Lung (tissue), 12 donors: ENCODE measurements around the gene AMOTL2. TPM values are rescaled to one million over a fixed set of nuclear protein-coding genes. Genes with fewer than 3 reads are reported as not detected.

ENCODE experiments used
- ATAC-seq: fragments of 200-7000 bp; cut with Tn5 transposase; one replicate; pipeline ENCODE4 v1.9.1; 2020; ENCODE audit warnings: moderate number of reproducible peaks; ENCODE audit not compliant: insufficient read depth, low FRiP score
- DNase-seq, 3 donors: peaks; one replicate each; pipeline ENCODE4 v3.0.0-alpha.2; 2013 to 2017
- H3K27ac ChIP-seq, 2 donors: one replicate each; pipeline ENCODE4 v1.5.1; 2013; ENCODE audit warnings: mild to moderate bottlenecking in 2 of 2, moderate library complexity in 2 of 2, control low read depth in 1 of 2, inconsistent platforms in 1 of 2, low read depth in 1 of 2, low read length in 1 of 2
- H3K27me3 ChIP-seq, 3 donors: one replicate each; pipeline ENCODE4 v1.5.1; 2013; ENCODE audit warnings: low read length in 2 of 3; ENCODE audit not compliant: control insufficient read depth in 3 of 3, insufficient read depth in 3 of 3
- H3K36me3 ChIP-seq, 4 donors: one replicate each; pipeline ENCODE4 v1.5.1; 2013; ENCODE audit warnings: low read length in 4 of 4, mild to moderate bottlenecking in 1 of 4, moderate library complexity in 1 of 4; ENCODE audit not compliant: control insufficient read depth in 4 of 4, insufficient read depth in 4 of 4
- H3K4me1 ChIP-seq, 5 donors: one replicate each; pipeline ENCODE4 v1.5.1; 2013; ENCODE audit warnings: low read length in 5 of 5, mild to moderate bottlenecking in 2 of 5, moderate library complexity in 1 of 5; ENCODE audit not compliant: control insufficient read depth in 5 of 5, insufficient read depth in 5 of 5
- H3K4me3 ChIP-seq: one replicate; pipeline ENCODE4 v1.5.1; 2013; ENCODE audit warnings: mild to moderate bottlenecking, control low read depth, moderate library complexity
- H3K9ac ChIP-seq, 2 donors: one replicate each; pipeline ENCODE4 v1.5.1; 2013; ENCODE audit warnings: low read length in 2 of 2, control low read depth in 1 of 2; ENCODE audit not compliant: insufficient read depth in 1 of 2
- H3K9me3 ChIP-seq, 4 donors: one replicate each; pipeline ENCODE4 v1.5.1; 2013; ENCODE audit warnings: low read length in 3 of 4, mild to moderate bottlenecking in 1 of 4, moderate library complexity in 1 of 4; ENCODE audit not compliant: control insufficient read depth in 4 of 4, insufficient read depth in 3 of 4
- CTCF ChIP-seq: IDR thresholded peaks from 2 replicates; pipeline ENCODE4 v1.5.1; 2012; ENCODE audit warnings: mild to moderate bottlenecking; ENCODE audit errors: control extremely low read depth, extremely low read depth
- WGBS, 2 donors: extraction: QIAGEN DNeasy Blood & Tissue Kit; methylation state at CpG; one replicate each; pipeline ENCODE4 v1.1.7; 2013; 5-methylcytosine and 5-hydroxymethylcytosine counted together
- polyA plus RNA-seq, 2 donors: library from polyadenylated mRNA; stranded (reverse); fragments of 200-250 nt; gene quantifications; one replicate each; pipeline ENCODE4 v1.2.1, GENCODE V29; 2013
- total RNA-seq, 2 donors: library from RNA; depleted of rRNA in 1 of 2; stranded (reverse); fragments of >200 nt in 1 of 2; gene quantifications; one replicate each; pipeline ENCODE4 v1.2.1, GENCODE V29; 2014 to 2021
- donor health status: control.
- donor health status: control.
- donor health status: Bipolar disorder and iron deficiency.
- donor health status: healthy.
- donor health status: DM: yes; HTN: yes; CAD: no.

The AMOTL2 gene
- total and polyA plus RNA-seq, 4 donors, result 27.4 to 129 (median 75.9) TPM

GRCh38 chr3:134339913-134340312 is 34.3 kb downstream of the AMOTL2 start:
- no peak for DNase-seq
- 75 to 84% methylated on average over 5 of the region's 5 CpGs for WGBS, 2 donors
- no peak overlapping the region for H3K9ac ChIP-seq
- no peak overlapping the region for H3K4me3 ChIP-seq
- H3K27ac ChIP-seq, result no peak overlapping the region
- no peak for TF ChIP-seq CTCF
- no peak for ATAC-seq
- H3K27me3 ChIP-seq, result no peaks in the 10 kb centered on the region
- H3K36me3 ChIP-seq, result no peaks in the 10 kb centered on the region
- no peaks in the 10 kb centered on the region for H3K9me3 ChIP-seq
- H3K4me1 ChIP-seq, result peaks cover 0 to 12% (median 4%) of the 10 kb centered on the region in 5 donors

- ATAC-seq (no peak), DNase-seq (no peak)
- no peaks in the 10 kb centered on the region for H3K27me3 ChIP-seq
- no peaks in the 10 kb centered on the region for H3K36me3 ChIP-seq
- no peak overlapping the region for H3K4me3 ChIP-seq
- peaks cover 0 to 18% (median 4%) of the 10 kb centered on the region in 5 donors for H3K4me1 ChIP-seq
- no peak overlapping the region for H3K27ac ChIP-seq
- 94% methylated on average over 9 of the region's 9 CpGs for WGBS, 2 donors
- H3K9ac ChIP-seq, result no peak overlapping the region
- TF ChIP-seq CTCF, result no peak
- no peaks in the 10 kb centered on the region for H3K9me3 ChIP-seq
Measured at GRCh38 chr3:134339331-134339730, 34.9 kb downstream of the AMOTL2 start.

- WGBS, 2 donors, result 91 to 94% methylated on average over 5 of the region's 5 CpGs
- Histone ChIP-seq H3K27ac (no peak overlapping the region), H3K9me3 (no peaks in the 10 kb centered on the region), H3K4me3 (no peak overlapping the region), H3K9ac (no peak overlapping the region), H3K36me3 (no peaks in the 10 kb centered on the region), H3K27me3 (no peaks in the 10 kb centered on the region), H3K4me1 (peaks cover 0 to 23% (median 4%) of the 10 kb centered on the region in 5 donors)
- ATAC-seq, result no peak
- DNase-seq, result no peak
- no peak for TF ChIP-seq CTCF
Measured at GRCh38 chr3:134338516-134339261, 35.6 kb downstream of the AMOTL2 start.

- ATAC-seq (no peak), DNase-seq (no peak)
- Histone ChIP-seq H3K4me3 (no peak overlapping the region), H3K4me1 (peaks cover 0 to 24% (median 4%) of the 10 kb centered on the region in 5 donors), H3K9me3 (no peaks in the 10 kb centered on the region), H3K36me3 (no peaks in the 10 kb centered on the region), H3K27me3 (no peaks in the 10 kb centered on the region), H3K9ac (no peak overlapping the region), H3K27ac (no peak overlapping the region)
- 91 to 97% methylated on average over 2 of the region's 2 CpGs for WGBS, 2 donors
- TF ChIP-seq CTCF, result no peak
Measured at GRCh38 chr3:134338201-134338512, 36.1 kb downstream of the AMOTL2 start.
